ENCODE data around the gene RASGEF1C. TPM values are rescaled to one million over a fixed set of nuclear protein-coding genes. Genes with fewer than 3 reads are reported as not detected.

RASGEF1C gene
- total RNA-seq, 1 experiment from 2014 or later, result 0.40 TPM

- no peak for DNase-seq (ENCODE audit: low read depth, low spot score)
- in situ Hi-C loops (cut with HindIII; ENCODE audit: low pct_unique_long_range_greater_than_20kb, low sequenced_read_pairs), result no loop called here
Observed at GRCh38 chr5:180171568-180172094, 37.4 kb downstream of the RASGEF1C start.

GRCh38 chr5:180170810-180171567, 38.0 kb downstream of the RASGEF1C start:
- no peak for DNase-seq (ENCODE audit: low read depth, low spot score)
- in situ Hi-C loops (cut with HindIII; ENCODE audit: low pct_unique_long_range_greater_than_20kb, low sequenced_read_pairs), result no loop called here

- in situ Hi-C loops (cut with HindIII; ENCODE audit: low pct_unique_long_range_greater_than_20kb, low sequenced_read_pairs), result no loop called here
- no peak for DNase-seq (ENCODE audit: low read depth, low spot score)
Observed at GRCh38 chr5:180170106-180170809, 38.8 kb downstream of the RASGEF1C start.

- in situ Hi-C loops (cut with HindIII; ENCODE audit: low pct_unique_long_range_greater_than_20kb, low sequenced_read_pairs), result no loop called here
Observed at GRCh38 chr5:180169248-180170105, 39.5 kb downstream of the RASGEF1C start.

GRCh38 chr5:180168758-180169157, 40.3 kb downstream of the RASGEF1C start:
- in situ Hi-C loops (cut with HindIII; ENCODE audit: low pct_unique_long_range_greater_than_20kb, low sequenced_read_pairs), result no loop called here

More at GRCh38 chr5:180169248-180170105, 39.5 kb downstream of the RASGEF1C start:
- no peak for DNase-seq (ENCODE audit: low read depth, low spot score)

GRCh38 chr5:180166176-180166575, 42.8 kb downstream of the RASGEF1C start:
- DNase-seq (ENCODE audit: low read depth, low spot score), result peak; percentile 47
- in situ Hi-C loops (cut with HindIII; ENCODE audit: low pct_unique_long_range_greater_than_20kb, low sequenced_read_pairs), result no loop called here

More at GRCh38 chr5:180168758-180169157, 40.3 kb downstream of the RASGEF1C start:
- no peak for DNase-seq (ENCODE audit: low read depth, low spot score)

- in situ Hi-C loops (cut with HindIII; ENCODE audit: low pct_unique_long_range_greater_than_20kb, low sequenced_read_pairs), result no loop called here
- no peak for DNase-seq (ENCODE audit: low read depth, low spot score)
Observed at GRCh38 chr5:180162304-180162661, 46.7 kb downstream of the RASGEF1C start.

- DNase-seq (ENCODE audit: low read depth, low spot score), result no peak
Observed at GRCh38 chr5:180161420-180162303, 47.3 kb downstream of the RASGEF1C start.

GRCh38 chr5:180160789-180161188, 48.2 kb downstream of the RASGEF1C start:
- in situ Hi-C loops (cut with HindIII; ENCODE audit: low pct_unique_long_range_greater_than_20kb, low sequenced_read_pairs), result no loop called here

More at GRCh38 chr5:180161420-180162303, 47.3 kb downstream of the RASGEF1C start:
- in situ Hi-C loops (cut with HindIII; ENCODE audit: low pct_unique_long_range_greater_than_20kb, low sequenced_read_pairs), result no loop called here

GRCh38 chr5:180160215-180160614, 48.8 kb downstream of the RASGEF1C start:
- in situ Hi-C loops (cut with HindIII; ENCODE audit: low pct_unique_long_range_greater_than_20kb, low sequenced_read_pairs), result no loop called here
- no peak for DNase-seq (ENCODE audit: low read depth, low spot score)

More at GRCh38 chr5:180160789-180161188, 48.2 kb downstream of the RASGEF1C start:
- DNase-seq (ENCODE audit: low read depth, low spot score), result no peak

- no peak for DNase-seq (ENCODE audit: low read depth, low spot score)
- in situ Hi-C loops (cut with HindIII; ENCODE audit: low pct_unique_long_range_greater_than_20kb, low sequenced_read_pairs), result no loop called here
Observed at GRCh38 chr5:180159756-180160155, 49.3 kb downstream of the RASGEF1C start.

GRCh38 chr5:180157866-180158265, 51.1 kb downstream of the RASGEF1C start:
- DNase-seq (ENCODE audit: low read depth, low spot score), result no peak
- in situ Hi-C loops (cut with HindIII; ENCODE audit: low pct_unique_long_range_greater_than_20kb, low sequenced_read_pairs), result no loop called here

- in situ Hi-C loops (cut with HindIII; ENCODE audit: low pct_unique_long_range_greater_than_20kb, low sequenced_read_pairs), result no loop called here
- no peak for DNase-seq (ENCODE audit: low read depth, low spot score)
Observed at GRCh38 chr5:180156141-180156540, 52.9 kb downstream of the RASGEF1C start.

- no peak for DNase-seq (ENCODE audit: low read depth, low spot score)
Observed at GRCh38 chr5:180155365-180155926, 53.6 kb downstream of the RASGEF1C start.

GRCh38 chr5:180154821-180155364, 54.1 kb downstream of the RASGEF1C start:
- no peak for DNase-seq (ENCODE audit: low read depth, low spot score)
- in situ Hi-C loops (cut with HindIII; ENCODE audit: low pct_unique_long_range_greater_than_20kb, low sequenced_read_pairs), result no loop called here

More at GRCh38 chr5:180155365-180155926, 53.6 kb downstream of the RASGEF1C start:
- in situ Hi-C loops (cut with HindIII; ENCODE audit: low pct_unique_long_range_greater_than_20kb, low sequenced_read_pairs), result no loop called here

GRCh38 chr5:180153991-180154390, 55.0 kb downstream of the RASGEF1C start:
- DNase-seq (ENCODE audit: low read depth, low spot score), result no peak
- in situ Hi-C loops (cut with HindIII; ENCODE audit: low pct_unique_long_range_greater_than_20kb, low sequenced_read_pairs), result no loop called here

Data from SK-MEL-5 (cell line).